DND-41 (cell line): Measurements from ENCODE around the gene GIPC3.

Experiments used
- CTCF ChIP-seq: IDR thresholded peaks from 2 replicates; pipeline ENCODE4 v1.5.1; 2012; ENCODE audit warnings: borderline replicate concordance, low read length, moderate library complexity, mild to moderate bottlenecking; ENCODE audit not compliant: poor library complexity, severe bottlenecking; ENCODE audit errors: extremely low read depth
- EZH2 ChIP-seq: IDR thresholded peaks from 3 replicates; pipeline ENCODE4 v1.6.1; 2012; ENCODE audit warnings: borderline replicate concordance, low read depth, mild to moderate bottlenecking, moderate library complexity, low read length, inconsistent platforms; ENCODE audit not compliant: severe bottlenecking

- TF ChIP-seq CTCF (no peak), EZH2 (no peak)
These were observed 14.7 kb upstream of the GIPC3 start for GRCh38 chr19:3570606-3571011.
